Stimulated activated CD4-positive, alpha-beta T cell treated with anti-CD3 and anti-CD28 coated beads, Interleukin-12 subunit alpha, Interleukin-12 subunit beta, amount 100 ng/mL, for 48 hours (primary cell): ENCODE measurements around the gene KANSL1.

Experiments
- DNase-seq, 3 donors: peaks; one replicate each; pipeline ENCODE4 v3.0.0-alpha.2; 2020; ENCODE audit warnings: low read depth in 2 of 3, low spot score in 1 of 3

Gene KANSL1

GRCh38 chr17:46003907-46004748, 189.1 kb downstream of the KANSL1 start:
- no peak for DNase-seq

- DNase-seq: no peak
Measured at GRCh38 chr17:46002973-46003316, 190.3 kb downstream of the KANSL1 start.

GRCh38 chr17:46002311-46002972, 190.8 kb downstream of the KANSL1 start:
- peak; percentile 52 to 79 (median 57) for DNase-seq

GRCh38 chr17:46001390-46002310, 191.6 kb downstream of the KANSL1 start:
- no peak for DNase-seq

GRCh38 chr17:46000757-46001156, 192.5 kb downstream of the KANSL1 start:
- DNase-seq: no peak

GRCh38 chr17:46000292-46000691, 192.9 kb downstream of the KANSL1 start:
- no peak for DNase-seq

- DNase-seq: no peak
Measured at GRCh38 chr17:45999900-46000290, 193.3 kb downstream of the KANSL1 start.

- DNase-seq: no peak
Measured at GRCh38 chr17:45998987-45999899, 194.0 kb downstream of the KANSL1 start, which contains the start of gene STH. TSS of gene STH (plus strand) at chr17:45999250. CDS start at chr17:45999280, 30 bp downstream.

GRCh38 chr17:45997624-45998023, 195.6 kb downstream of the KANSL1 start:
- DNase-seq: no peak

- no peak for DNase-seq
Measured at GRCh38 chr17:45997166-45997565, 196.1 kb downstream of the KANSL1 start.

GRCh38 chr17:45996282-45996937, 196.8 kb downstream of the KANSL1 start:
- no peak for DNase-seq

GRCh38 chr17:45995627-45996270, 197.5 kb downstream of the KANSL1 start:
- DNase-seq: no peak

- no peak for DNase-seq
Measured at GRCh38 chr17:45994987-45995386, 198.2 kb downstream of the KANSL1 start.

GRCh38 chr17:45993962-45994627, 199.1 kb downstream of the KANSL1 start:
- no peak for DNase-seq

GRCh38 chr17:45992904-45993303, 200.3 kb downstream of the KANSL1 start:
- no peak for DNase-seq

GRCh38 chr17:45992175-45992574, 201.1 kb downstream of the KANSL1 start:
- DNase-seq: no peak

- no peak for DNase-seq
Measured at GRCh38 chr17:45991341-45991740, 201.9 kb downstream of the KANSL1 start.

GRCh38 chr17:45990886-45991285, 202.3 kb downstream of the KANSL1 start:
- no peak for DNase-seq

GRCh38 chr17:45989759-45990158, 203.5 kb downstream of the KANSL1 start:
- DNase-seq: no peak
